HFF-Myc (cell line): ENCODE data around the gene MOB4.

Experiments
- DNase-seq: peaks from one replicate; pipeline ENCODE4 v3.0.0-alpha.2; 2011; ENCODE audit warnings: low read depth; ENCODE audit errors: extremely low read depth
- H3K4me3 ChIP-seq: replicated peaks from 2 replicates; pipeline ENCODE4 v1.5.1; 2011; ENCODE audit warnings: low read depth, mild to moderate bottlenecking, control low read depth, low read length
- CTCF ChIP-seq: IDR thresholded peaks from 2 replicates; pipeline ENCODE4 v1.5.1; 2012; ENCODE audit warnings: mild to moderate bottlenecking, low read depth, low read length, control low read depth; ENCODE audit errors: missing control alignments

The MOB4 gene

GRCh38 chr2:197601726-197602125 is 85.9 kb downstream of the MOB4 start:
- no peak for DNase-seq
- no peak overlapping the region for H3K4me3 ChIP-seq
- no peak for TF ChIP-seq CTCF
